Thyroid gland (tissue), 4 donors: ENCODE results near the gene IL25. TPM values are rescaled to one million over a fixed set of nuclear protein-coding genes. Genes with fewer than 3 reads are reported as not detected.
"Not testable (repeated sequence)": the region's sequence is repeated elsewhere in the genome, so short reads cannot be mapped to it uniquely, and the experiment has no call there.

Source experiments
- DNase-seq, 2 donors: peaks; one replicate each; pipeline ENCODE4 v3.0.0-alpha.2; 2019
- H3K27ac ChIP-seq, 3 donors: fragments of 200-600 bp; sonication (generic); 1 replicate in 2 of 3; 2 replicates in 1 of 3; pipeline ENCODE4 v1.5.1; 2016 to 2019; ENCODE audit warnings: mild to moderate bottlenecking in 1 of 3, moderate library complexity in 1 of 3
- H3K27me3 ChIP-seq: fragments of 200-600 bp; sonication (generic); one replicate; pipeline ENCODE4 v1.5.1; 2019
- H3K36me3 ChIP-seq, 2 donors: fragments of 200-600 bp; sonication (generic); one replicate each; pipeline ENCODE4 v1.5.1; 2016 to 2019
- H3K4me1 ChIP-seq, 2 donors: fragments of 200-600 bp; sonication (generic); one replicate each; pipeline ENCODE4 v1.5.1; 2017 to 2019
- H3K4me3 ChIP-seq, 3 donors: fragments of 200-600 bp; sonication (generic); replicated peaks in 1 of 3; 1 replicate in 2 of 3; 2 replicates in 1 of 3; pipeline ENCODE4 v1.5.1; 2016; ENCODE audit warnings: mild to moderate bottlenecking in 1 of 3
- H3K9me3 ChIP-seq: fragments of 200-600 bp; sonication (generic); one replicate; pipeline ENCODE4 v1.5.1; 2017
- POLR2A ChIP-seq, 2 donors: fragments of 450-650 bp; IDR thresholded peaks; one replicate each; pipeline ENCODE4 v1.6.1; 2017; ENCODE audit warnings: antibody characterized with exemption in 2 of 2, mild to moderate bottlenecking in 2 of 2, moderate library complexity in 1 of 2
- WGBS, 2 donors: methylation state at CpG; one replicate each; pipeline ENCODE4 v1.1.5; 2017; 5-methylcytosine and 5-hydroxymethylcytosine counted together
- intact Hi-C: fragments of 100-400 bp; cut with DNase I; formaldehyde crosslinking; loops from one replicate; pipeline ENCODE4 v1.15.1; 2023
- total RNA-seq, 4 donors: library from RNA; depleted of rRNA; stranded (reverse); fragments of >200 nt; gene quantifications; one replicate each; pipeline ENCODE4 v1.2.3, GENCODE V29; 2016
- TF ChIP-seq, protein P1 (sequence below), 6 experiments: fragments of 200-600 bp in 3 of 6; fragments of 450-650 bp in 3 of 6; sonication (generic) in 3 of 6; IDR thresholded peaks; one replicate each; pipeline ENCODE4 v1.5.1; 2016 to 2019; ENCODE audit warnings: antibody characterized with exemption in 6 of 6, mild to moderate bottlenecking in 2 of 6, inconsistent platforms in 1 of 6, moderate library complexity in 1 of 6

The IL25 gene
- total RNA-seq, 4 donors from 2014 or later = not detected

DNA sequence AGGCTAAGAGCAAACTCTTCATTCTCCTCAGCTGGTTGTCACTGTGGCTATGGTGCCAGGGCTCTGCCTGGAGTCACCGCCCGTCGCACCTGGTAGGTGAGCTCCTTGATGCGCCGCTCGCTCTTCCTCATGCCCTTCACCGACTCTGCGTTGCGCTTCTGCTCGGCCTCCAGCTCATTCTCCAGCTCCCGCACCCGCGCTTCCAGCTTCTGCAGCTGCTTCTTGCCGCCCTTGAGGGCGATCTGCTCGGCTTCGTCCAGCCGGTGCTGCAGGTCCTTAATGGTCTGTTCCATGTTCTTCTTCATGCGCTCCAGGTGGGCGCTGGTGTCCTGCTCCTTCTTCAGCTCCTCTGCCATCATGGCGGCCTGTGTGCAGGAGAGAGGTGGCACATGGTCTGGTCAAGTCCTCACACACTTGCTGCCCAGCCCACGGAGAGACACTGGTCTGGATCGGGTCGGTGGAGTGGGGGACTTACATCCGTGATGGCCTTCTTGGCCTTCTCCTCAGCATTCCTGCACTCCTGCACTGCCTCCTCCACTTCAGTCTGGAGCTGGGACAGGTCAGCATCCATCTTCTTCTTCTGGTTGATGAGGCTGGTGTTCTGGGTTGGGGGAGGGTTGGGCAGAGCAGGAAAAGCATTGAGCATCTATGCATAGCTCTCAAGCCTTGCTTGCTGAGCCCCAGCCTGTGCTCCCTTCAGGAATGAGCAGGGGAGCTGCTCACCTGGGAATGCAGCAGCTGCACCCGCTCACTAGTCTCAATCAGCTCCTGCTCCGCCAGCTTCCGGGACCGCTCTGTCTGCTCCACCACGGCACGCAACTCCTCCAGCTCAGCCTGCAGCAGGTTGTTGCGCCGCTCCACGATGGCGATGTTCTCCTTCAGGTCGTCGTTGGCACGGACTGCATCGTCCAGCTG lies 42.6 kb downstream of the IL25 start:
- WGBS, 2 donors = 95% methylated on average over 29 to 38 of the region's 39 CpGs
- H3K4me3 ChIP-seq = no peak overlapping the region
- no peaks in the 10 kb centered on the region for H3K9me3 ChIP-seq
- H3K27me3 ChIP-seq = no peaks in the 10 kb centered on the region
- no peak for TF ChIP-seq POLR2A (IDR thresholded peaks at IDR 0.05)
- TF ChIP-seq, protein P1, sequence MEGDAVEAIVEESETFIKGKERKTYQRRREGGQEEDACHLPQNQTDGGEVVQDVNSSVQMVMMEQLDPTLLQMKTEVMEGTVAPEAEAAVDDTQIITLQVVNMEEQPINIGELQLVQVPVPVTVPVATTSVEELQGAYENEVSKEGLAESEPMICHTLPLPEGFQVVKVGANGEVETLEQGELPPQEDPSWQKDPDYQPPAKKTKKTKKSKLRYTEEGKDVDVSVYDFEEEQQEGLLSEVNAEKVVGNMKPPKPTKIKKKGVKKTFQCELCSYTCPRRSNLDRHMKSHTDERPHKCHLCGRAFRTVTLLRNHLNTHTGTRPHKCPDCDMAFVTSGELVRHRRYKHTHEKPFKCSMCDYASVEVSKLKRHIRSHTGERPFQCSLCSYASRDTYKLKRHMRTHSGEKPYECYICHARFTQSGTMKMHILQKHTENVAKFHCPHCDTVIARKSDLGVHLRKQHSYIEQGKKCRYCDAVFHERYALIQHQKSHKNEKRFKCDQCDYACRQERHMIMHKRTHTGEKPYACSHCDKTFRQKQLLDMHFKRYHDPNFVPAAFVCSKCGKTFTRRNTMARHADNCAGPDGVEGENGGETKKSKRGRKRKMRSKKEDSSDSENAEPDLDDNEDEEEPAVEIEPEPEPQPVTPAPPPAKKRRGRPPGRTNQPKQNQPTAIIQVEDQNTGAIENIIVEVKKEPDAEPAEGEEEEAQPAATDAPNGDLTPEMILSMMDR (IDR thresholded peaks at IDR 0.05) = no peak
- no peaks in the 10 kb centered on the region for H3K4me1 ChIP-seq
- no peak for DNase-seq
- intact Hi-C loops = no loop called here
- H3K27ac ChIP-seq = no peak overlapping the region
- H3K36me3 ChIP-seq = no peaks in the 10 kb centered on the region

DNA sequence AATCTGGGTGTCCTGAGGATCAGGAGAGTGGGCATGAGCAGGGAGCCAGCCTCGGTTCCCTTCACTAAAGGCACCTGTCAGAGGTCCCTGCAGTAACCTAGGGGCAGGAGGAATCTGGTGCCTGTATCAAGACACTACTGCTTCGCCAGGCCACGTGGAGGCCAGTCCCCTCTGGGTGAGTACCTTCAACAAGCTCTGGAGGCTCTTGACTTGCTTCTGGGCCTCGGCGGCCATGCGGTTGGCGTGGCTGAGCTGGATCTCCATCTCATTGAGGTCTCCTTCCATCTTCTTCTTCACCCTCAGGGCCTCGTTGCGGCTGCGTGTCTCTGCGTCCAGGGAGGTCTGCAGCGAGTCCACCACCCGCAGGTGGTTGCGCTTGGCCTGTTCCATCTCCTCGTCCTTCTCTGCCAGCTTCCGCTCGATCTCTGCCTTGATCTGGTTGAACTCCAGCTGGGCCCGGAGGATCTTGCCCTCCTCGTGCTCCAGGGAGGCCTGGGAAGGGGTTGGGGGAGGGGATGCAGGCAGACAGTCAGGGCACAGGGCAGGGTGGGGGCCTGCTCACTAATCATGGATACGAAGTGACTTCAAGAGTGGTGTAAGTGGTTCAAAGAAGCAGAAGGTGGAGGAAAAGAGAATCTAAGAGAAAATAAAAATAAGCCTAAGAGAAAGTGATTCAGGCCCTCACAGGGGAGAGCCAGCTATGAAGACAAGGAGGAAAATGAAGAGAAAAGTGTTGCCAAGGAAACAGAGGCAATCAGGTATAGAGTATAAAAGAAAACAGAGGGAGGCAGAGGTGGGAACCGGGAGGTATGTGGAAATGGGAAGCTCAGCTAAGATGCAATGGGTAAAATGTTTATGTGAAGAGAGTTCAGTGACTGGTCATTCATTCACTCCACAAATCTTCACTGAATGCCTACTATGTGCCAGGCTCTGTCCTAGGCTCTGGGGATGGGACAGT lies 43.5 kb downstream of the IL25 start:
- WGBS, 2 donors = 72 to 77% methylated on average over 20 to 21 of the region's 21 CpGs
- Histone ChIP-seq H3K4me1 (no peaks in the 10 kb centered on the region), H3K9me3 (no peaks in the 10 kb centered on the region), H3K4me3 (no peak overlapping the region), H3K27me3 (no peaks in the 10 kb centered on the region), H3K36me3 (no peaks in the 10 kb centered on the region), H3K27ac (no peak overlapping the region)
- TF ChIP-seq POLR2A (IDR thresholded peaks at IDR 0.05) = no peak
- TF ChIP-seq, protein P1 (IDR thresholded peaks at IDR 0.05) = no peak
- intact Hi-C loops = no loop called here
- DNase-seq = no peak

DNA sequence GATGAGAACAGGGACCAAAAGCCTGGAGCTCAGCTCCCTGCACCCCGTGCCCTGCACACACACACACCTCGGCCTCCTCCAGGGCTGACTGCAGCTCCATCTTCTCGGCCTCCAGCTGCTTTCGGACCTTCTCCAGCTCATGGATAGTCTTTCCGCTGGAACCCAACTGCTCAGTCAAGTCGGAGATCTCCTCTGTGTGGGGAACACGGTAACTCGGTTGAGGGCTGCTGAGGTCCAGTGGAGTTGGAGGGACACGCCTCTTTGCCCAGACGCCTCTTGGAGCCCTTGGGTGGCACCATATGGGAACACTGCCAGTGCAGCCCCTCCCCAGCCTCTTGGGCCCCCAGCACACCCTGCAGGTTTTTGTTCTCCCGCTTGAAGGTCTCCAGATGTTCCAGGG lies 44.2 kb downstream of the IL25 start:
- intact Hi-C loops = no loop called here
- H3K9me3 ChIP-seq = no peaks in the 10 kb centered on the region
- H3K36me3 ChIP-seq = no peaks in the 10 kb centered on the region
- H3K27me3 ChIP-seq = no peaks in the 10 kb centered on the region
- no peak overlapping the region for H3K4me3 ChIP-seq
- no peak overlapping the region for H3K27ac ChIP-seq
- DNase-seq = no peak
- TF ChIP-seq, protein P1 (IDR thresholded peaks at IDR 0.05) = no peak
- no peak for TF ChIP-seq POLR2A (IDR thresholded peaks at IDR 0.05)
- H3K4me1 ChIP-seq = no peaks in the 10 kb centered on the region
- WGBS, 2 donors = 77 to 82% methylated on average over 11 of the region's 11 CpGs

DNA sequence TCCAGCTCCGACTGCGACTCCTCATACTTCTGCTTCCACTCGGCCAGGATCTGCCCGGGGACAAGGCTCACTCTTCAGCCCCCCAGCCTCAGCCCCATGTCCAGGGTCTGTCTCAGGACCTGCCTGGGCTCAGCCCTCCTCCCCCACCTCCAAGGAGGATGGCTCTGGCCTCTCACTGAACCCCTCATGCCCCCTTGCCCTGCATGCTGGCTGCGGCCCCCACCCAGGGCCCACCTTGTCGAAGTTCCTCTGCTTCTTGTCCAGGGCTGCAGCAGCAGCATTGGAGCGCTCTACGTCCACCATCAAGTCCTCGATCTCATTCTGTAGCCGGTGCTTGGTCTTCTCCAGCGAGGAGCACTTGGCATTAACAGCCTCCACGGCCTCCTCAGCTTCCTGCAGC lies 44.7 kb downstream of the IL25 start:
- DNase-seq, H3K27me3 ChIP-seq, H3K4me1 ChIP-seq, H3K9me3 ChIP-seq, H3K36me3 ChIP-seq, intact Hi-C loops, H3K4me3 ChIP-seq, H3K27ac ChIP-seq: not testable (repeated sequence)
- WGBS, 2 donors = 81 to 86% methylated on average over 12 of the region's 12 CpGs

DNA sequence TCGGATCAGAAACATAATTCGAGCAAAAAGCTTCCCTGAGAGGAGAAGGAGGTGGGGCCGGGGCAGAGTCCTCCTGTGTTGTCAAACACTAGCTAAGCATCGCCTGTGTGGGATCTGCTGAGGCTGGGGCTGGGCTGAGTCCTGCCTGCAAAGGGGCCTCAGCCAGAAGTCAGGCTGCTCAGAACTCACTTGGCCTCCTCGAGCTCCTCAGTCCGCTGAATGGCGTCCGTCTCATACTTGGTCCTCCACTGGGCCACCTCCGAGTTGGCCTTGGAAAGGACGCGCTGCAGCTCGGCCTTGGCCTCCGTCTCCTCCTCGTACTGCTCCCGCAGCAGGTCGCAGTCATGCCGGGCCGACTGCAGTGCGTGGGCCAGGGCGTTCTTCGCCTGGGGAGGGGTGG lies 45.4 kb downstream of the IL25 start:
- intact Hi-C loops = no loop called here
- no peak for DNase-seq
- no peaks in the 10 kb centered on the region for H3K4me1 ChIP-seq
- H3K27ac ChIP-seq = no peak overlapping the region
- H3K9me3 ChIP-seq = no peaks in the 10 kb centered on the region
- H3K36me3 ChIP-seq = no peaks in the 10 kb centered on the region
- TF ChIP-seq POLR2A (IDR thresholded peaks at IDR 0.05) = no peak
- TF ChIP-seq, protein P1 (IDR thresholded peaks at IDR 0.05) = no peak
- H3K27me3 ChIP-seq = no peaks in the 10 kb centered on the region
- 93% methylated on average over 21 of the region's 21 CpGs for WGBS, 2 donors
- no peak overlapping the region for H3K4me3 ChIP-seq

DNA sequence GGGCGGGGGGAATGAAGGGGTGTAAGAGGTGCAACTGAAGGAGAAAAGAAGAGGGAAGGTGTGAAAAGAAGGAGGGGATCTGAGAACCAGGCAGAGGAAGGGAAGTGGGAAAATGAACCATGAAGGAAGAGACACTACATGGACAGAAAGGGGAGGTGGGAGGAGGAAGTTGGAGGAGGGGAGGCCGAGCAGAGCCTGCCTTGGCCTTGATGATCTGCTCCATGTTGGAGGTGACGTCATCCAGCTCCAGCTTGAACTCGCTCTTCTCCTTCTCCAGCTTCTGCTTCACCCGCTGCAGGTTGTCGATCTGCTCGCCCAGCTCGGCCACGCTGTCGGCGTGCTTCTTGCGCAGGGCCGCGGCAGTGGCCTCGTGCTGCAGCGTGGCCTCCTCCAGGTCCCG lies 47.0 kb downstream of the IL25 start:
- H3K4me1 ChIP-seq, H3K4me3 ChIP-seq, H3K36me3 ChIP-seq, H3K27ac ChIP-seq, H3K27me3 ChIP-seq, intact Hi-C loops, H3K9me3 ChIP-seq, DNase-seq: not testable (repeated sequence)
- 74 to 82% methylated on average over 4 to 5 of the region's 17 CpGs for WGBS, 2 donors
